HFFc6 (cell line): Measurements from ENCODE around the gene SLC29A3. TPM values are rescaled to one million over a fixed set of nuclear protein-coding genes. Genes with fewer than 3 reads are reported as not detected.

ENCODE experiments used
- DNase-seq: peaks from one replicate; pipeline ENCODE4 v3.0.0-alpha.2; 2018
- H3K27ac Mint-ChIP-seq: 2 replicates; pipeline ENCODE4 v1.8.0; 2020; ENCODE audit warnings: mild to moderate bottlenecking, mixed read lengths
- H3K27me3 Mint-ChIP-seq: 2 replicates; pipeline ENCODE4 v1.8.0; 2021; ENCODE audit warnings: mild to moderate bottlenecking, moderate library complexity, mixed read lengths; ENCODE audit not compliant: insufficient read depth
- H3K36me3 Mint-ChIP-seq: 2 replicates; pipeline ENCODE4 v1.8.0; 2021; ENCODE audit warnings: low read depth, mixed read lengths
- H3K4me1 Mint-ChIP-seq: 2 replicates; pipeline ENCODE4 v1.8.0; 2020; ENCODE audit warnings: low read depth, mixed read lengths
- H3K4me3 Mint-ChIP-seq: 2 replicates; pipeline ENCODE4 v1.8.0; 2020; ENCODE audit warnings: mild to moderate bottlenecking, moderate library complexity, mixed read lengths
- H3K9me3 Mint-ChIP-seq: 2 replicates; pipeline ENCODE4 v1.8.0; 2020; ENCODE audit warnings: mild to moderate bottlenecking, mixed read lengths
- CTCF ChIP-seq: fragments of 200-600 bp; sonication (generic); IDR thresholded peaks from 2 replicates; pipeline ENCODE4 v1.5.0; 2021; ENCODE audit warnings: antibody characterized with exemption, mild to moderate bottlenecking
- total RNA-seq, 6 experiments: library from RNA; stranded (reverse); fragmentation: NEBNext Ultra II Directional; extraction: Animal tissue kit (Norgen Biotek cat#: 25700); gene quantifications; 2 replicates in 1 of 6; 3 replicates in 5 of 6; pipeline ENCODE4 v1.2.3, GENCODE V29; 2021

The SLC29A3 gene
- total RNA-seq, 6 experiments from 2014 or later: 2.1 to 4.4 (median 2.7) TPM

- TF ChIP-seq CTCF: no peak
- DNase-seq: no peak
- peaks cover 7% of the 10 kb centered on the region for H3K27me3 Mint-ChIP-seq
- no peaks in the 10 kb centered on the region for H3K36me3 Mint-ChIP-seq
- no peak overlapping the region for H3K27ac Mint-ChIP-seq
- H3K4me3 Mint-ChIP-seq: no peak overlapping the region
- H3K4me1 Mint-ChIP-seq: no peaks in the 10 kb centered on the region
- peaks cover 6% of the 10 kb centered on the region; the same call in 1 of the 2 replicates for H3K9me3 Mint-ChIP-seq
These were observed 89.6 kb downstream of the SLC29A3 start for GRCh38 chr10:71408436-71409225.

- no peak overlapping the region for H3K27ac Mint-ChIP-seq
- H3K27me3 Mint-ChIP-seq: peaks cover 7% of the 10 kb centered on the region
- DNase-seq: no peak
- H3K4me1 Mint-ChIP-seq: no peaks in the 10 kb centered on the region
- TF ChIP-seq CTCF: no peak
- peaks cover 6% of the 10 kb centered on the region; the same call in 1 of the 2 replicates for H3K9me3 Mint-ChIP-seq
- H3K36me3 Mint-ChIP-seq: no peaks in the 10 kb centered on the region
- no peak overlapping the region for H3K4me3 Mint-ChIP-seq
These were observed 90.6 kb downstream of the SLC29A3 start for GRCh38 chr10:71409516-71410104.

Other genes with a start within 250 kb of the SLC29A3 start
- gene UNC5B, start 106.7 kb upstream of the SLC29A3 start, total RNA-seq: 10 to 100 TPM in 1 of 6 experiments, 1 to 10 TPM in 5; 5.2 to 11.6 (median 5.7) TPM
- gene CDH23, start 77.7 kb downstream of the SLC29A3 start, total RNA-seq: under 1 TPM in 4 of 6 experiments, not detected in 2; 0.02 to 0.11 (median 0.04) TPM